ENCODE measurements around the gene PLXNA1.

The PLXNA1 gene

DNA sequence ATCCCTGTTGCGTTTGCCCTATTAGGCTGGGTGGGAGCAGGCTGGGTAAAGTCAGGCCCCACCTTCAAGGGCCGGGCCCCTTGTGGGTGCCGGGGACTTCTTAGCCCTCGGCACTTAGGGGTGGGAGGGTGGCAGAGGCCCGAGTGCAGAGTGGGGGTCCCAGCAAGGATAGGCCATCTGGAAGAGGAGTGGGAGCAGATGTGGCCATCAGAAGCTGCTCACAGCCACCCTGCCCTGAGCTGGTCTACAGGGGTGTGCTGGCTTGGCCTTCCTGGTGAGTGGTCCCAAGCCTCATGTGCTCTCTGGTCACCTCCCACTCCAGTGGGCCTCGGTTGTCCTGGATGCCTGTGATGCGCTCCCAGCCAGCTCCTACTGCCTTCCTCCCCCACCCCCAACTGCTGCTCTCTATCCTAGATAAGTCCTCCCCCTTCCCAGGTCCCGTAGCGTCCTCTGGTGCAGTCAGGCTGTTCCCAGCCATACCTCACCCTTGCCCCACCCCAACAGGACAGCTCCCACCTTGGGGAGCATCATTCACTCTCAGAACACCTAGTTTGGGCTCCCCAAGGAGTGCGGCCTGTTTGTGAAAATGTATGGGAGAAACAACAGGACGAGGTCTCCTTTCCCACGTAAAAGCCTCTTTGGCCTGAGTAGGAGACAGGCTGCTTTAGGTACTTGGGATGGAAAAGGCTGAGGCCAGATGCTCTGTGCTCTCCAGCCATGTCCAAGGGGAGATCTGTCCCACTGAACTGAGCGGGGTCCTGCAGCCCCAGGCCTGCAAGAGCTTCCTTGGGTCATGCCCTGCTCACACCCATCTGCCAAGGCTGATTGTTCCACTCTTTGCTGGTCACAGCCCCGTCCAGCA, 24.9 kb upstream of the PLXNA1 start:
- TF ChIP-seq TAF1 (IDR thresholded peaks at IDR 0.05; ENCODE audit: low read depth): no peak
- no peak for TF ChIP-seq CEBPB (IDR thresholded peaks at IDR 0.05)
- no peak for TF ChIP-seq CREB1 (IDR thresholded peaks at IDR 0.05; ENCODE audit: low read depth)
- TF ChIP-seq FOXM1 (IDR thresholded peaks at IDR 0.05; ENCODE audit: borderline replicate concordance, low read depth): no peak

DNA sequence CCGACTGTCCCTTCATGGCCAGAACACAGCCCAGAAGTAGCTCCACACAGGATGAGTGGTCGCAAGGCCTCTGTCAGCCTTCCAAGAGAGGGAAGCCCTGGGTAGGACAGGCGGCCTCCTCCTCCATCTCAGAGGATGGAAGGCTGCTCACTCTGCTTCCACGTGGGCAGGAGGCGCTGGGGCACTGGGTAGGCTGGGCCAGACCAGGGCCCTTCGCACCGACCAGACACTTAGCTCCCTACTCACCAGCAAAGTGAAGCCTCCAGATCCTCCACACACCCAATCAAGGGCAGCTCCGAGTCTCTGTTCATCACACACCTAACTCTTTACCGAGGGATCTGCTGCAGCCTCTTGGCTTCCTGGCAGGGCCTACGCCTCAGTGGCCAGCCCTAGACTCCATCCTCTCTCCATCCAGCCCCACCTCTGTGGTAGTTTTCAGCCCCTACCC, 24.3 kb upstream of the PLXNA1 start:
- no peak for TF ChIP-seq YY1 (IDR thresholded peaks at IDR 0.05; ENCODE audit: low read depth)
- no peak for TF ChIP-seq FOXM1 (IDR thresholded peaks at IDR 0.05; ENCODE audit: borderline replicate concordance, low read depth)
- no peak for TF ChIP-seq RAD21 (IDR thresholded peaks at IDR 0.05; ENCODE audit: low read depth)
- TF ChIP-seq, protein P1, sequence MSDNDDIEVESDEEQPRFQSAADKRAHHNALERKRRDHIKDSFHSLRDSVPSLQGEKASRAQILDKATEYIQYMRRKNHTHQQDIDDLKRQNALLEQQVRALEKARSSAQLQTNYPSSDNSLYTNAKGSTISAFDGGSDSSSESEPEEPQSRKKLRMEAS (IDR thresholded peaks at IDR 0.05): no peak
- TF ChIP-seq REST (IDR thresholded peaks at IDR 0.05; ENCODE audit: low read depth): no peak
- no peak for TF ChIP-seq TAF1 (IDR thresholded peaks at IDR 0.05; ENCODE audit: low read depth)
- TF ChIP-seq CREB1 (IDR thresholded peaks at IDR 0.05; ENCODE audit: low read depth): no peak
- no peak for TF ChIP-seq USF1 (IDR thresholded peaks at IDR 0.05)
- TF ChIP-seq NFIC (IDR thresholded peaks at IDR 0.05): no peak
- TF ChIP-seq ZBTB7A (IDR thresholded peaks at IDR 0.05; ENCODE audit: low read depth): no peak
- TF ChIP-seq TCF12 (IDR thresholded peaks at IDR 0.05; ENCODE audit: low read depth): no peak
- TF ChIP-seq CEBPB (IDR thresholded peaks at IDR 0.05): no peak
- TF ChIP-seq EP300 (IDR thresholded peaks at IDR 0.05; ENCODE audit: borderline replicate concordance): no peak
- no peak for TF ChIP-seq EGR1 (IDR thresholded peaks at IDR 0.05)
- TF ChIP-seq TEAD4 (IDR thresholded peaks at IDR 0.05): no peak

DNA sequence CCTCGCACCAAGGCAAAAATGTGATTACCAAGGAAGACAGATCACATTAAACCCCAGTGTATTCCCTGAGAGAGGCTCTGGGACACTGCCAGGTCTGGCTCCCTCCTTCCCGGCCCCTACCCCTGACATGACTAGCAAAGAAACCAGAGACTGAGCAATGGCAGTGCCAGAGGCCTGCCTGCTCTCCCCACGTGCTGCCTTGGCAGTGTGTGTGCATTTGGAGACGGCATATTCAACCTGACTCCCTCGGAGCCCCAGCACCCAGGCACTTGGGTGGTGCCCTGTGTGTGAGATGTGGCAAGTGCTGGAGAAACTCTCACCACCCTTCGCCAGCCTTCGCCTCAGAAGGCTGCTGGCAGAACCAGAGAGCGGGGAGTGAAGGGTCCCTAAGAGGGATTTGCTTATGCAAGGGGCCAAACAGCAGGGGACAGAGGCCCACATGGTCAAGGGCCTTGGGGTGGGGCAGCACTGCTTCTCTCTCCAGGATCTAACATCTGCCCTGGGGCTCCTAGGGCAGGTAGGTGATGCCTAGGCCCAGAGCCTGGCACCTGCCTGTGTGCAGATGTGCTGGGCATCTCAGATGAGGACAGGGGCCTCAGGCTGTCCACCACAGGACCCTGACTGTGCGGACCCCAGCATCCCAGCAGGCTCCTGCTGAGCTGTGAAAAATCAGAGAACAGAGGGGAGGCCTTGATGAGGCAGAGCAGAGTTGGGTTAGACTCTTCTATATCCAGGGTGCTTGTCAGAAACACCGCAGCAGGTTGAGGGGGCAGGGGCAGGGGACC, 23.6 kb upstream of the PLXNA1 start:
- TF ChIP-seq ZBTB7A (IDR thresholded peaks at IDR 0.05; ENCODE audit: low read depth): no peak
- TF ChIP-seq, protein P1 (IDR thresholded peaks at IDR 0.05): no peak
- no peak for TF ChIP-seq USF1 (IDR thresholded peaks at IDR 0.05)
- TF ChIP-seq TAF1 (IDR thresholded peaks at IDR 0.05; ENCODE audit: low read depth): no peak
- no peak for TF ChIP-seq TCF12 (IDR thresholded peaks at IDR 0.05; ENCODE audit: low read depth)
- TF ChIP-seq NFIC (IDR thresholded peaks at IDR 0.05): no peak
- TF ChIP-seq REST (IDR thresholded peaks at IDR 0.05; ENCODE audit: low read depth): no peak
- TF ChIP-seq TEAD4 (IDR thresholded peaks at IDR 0.05): no peak
- TF ChIP-seq EP300 (IDR thresholded peaks at IDR 0.05; ENCODE audit: borderline replicate concordance): no peak
- TF ChIP-seq RAD21 (IDR thresholded peaks at IDR 0.05; ENCODE audit: low read depth): no peak
- no peak for TF ChIP-seq CREB1 (IDR thresholded peaks at IDR 0.05; ENCODE audit: low read depth)
- no peak for TF ChIP-seq CEBPB (IDR thresholded peaks at IDR 0.05)
- no peak for TF ChIP-seq FOXM1 (IDR thresholded peaks at IDR 0.05; ENCODE audit: borderline replicate concordance, low read depth)
- no peak for TF ChIP-seq EGR1 (IDR thresholded peaks at IDR 0.05)
- no peak for TF ChIP-seq YY1 (IDR thresholded peaks at IDR 0.05; ENCODE audit: low read depth)

DNA sequence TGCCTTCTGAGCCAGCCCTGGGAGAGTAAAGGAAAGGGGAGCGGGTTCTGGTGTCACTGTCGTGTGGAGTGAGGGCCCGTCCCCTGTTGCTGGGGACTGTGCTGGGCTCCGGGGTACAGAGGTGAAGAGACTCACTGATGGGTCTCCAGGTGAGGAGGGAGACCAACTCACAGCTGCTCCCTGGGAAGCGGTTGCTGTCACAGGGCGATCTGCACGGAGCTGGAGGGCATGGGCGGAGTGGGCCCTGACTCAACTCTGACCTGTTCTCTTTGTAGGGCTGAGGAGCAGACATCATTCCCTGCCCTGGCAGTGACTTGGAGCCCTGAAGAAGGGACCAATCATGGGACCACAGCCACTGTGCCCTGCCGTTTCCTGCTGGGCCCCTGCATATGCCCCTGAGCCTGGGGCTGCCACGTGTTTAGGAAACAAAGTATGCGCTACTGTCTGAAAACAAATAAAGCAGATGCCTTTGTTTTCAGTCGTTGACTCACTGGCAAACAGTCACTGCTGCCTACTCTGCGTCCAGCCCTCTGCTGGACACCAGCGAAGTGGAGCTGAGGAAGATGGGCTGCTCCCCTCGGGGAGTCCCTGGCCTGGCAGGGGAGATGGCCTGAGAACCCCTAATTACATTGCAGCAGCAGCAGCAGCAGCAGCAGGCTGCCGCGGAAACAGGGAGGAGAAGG, 22.9 kb upstream of the PLXNA1 start:
- TF ChIP-seq CEBPB (IDR thresholded peaks at IDR 0.05): no peak
- TF ChIP-seq CREB1 (IDR thresholded peaks at IDR 0.05; ENCODE audit: low read depth): no peak
- TF ChIP-seq EP300 (IDR thresholded peaks at IDR 0.05; ENCODE audit: borderline replicate concordance): no peak

DNA sequence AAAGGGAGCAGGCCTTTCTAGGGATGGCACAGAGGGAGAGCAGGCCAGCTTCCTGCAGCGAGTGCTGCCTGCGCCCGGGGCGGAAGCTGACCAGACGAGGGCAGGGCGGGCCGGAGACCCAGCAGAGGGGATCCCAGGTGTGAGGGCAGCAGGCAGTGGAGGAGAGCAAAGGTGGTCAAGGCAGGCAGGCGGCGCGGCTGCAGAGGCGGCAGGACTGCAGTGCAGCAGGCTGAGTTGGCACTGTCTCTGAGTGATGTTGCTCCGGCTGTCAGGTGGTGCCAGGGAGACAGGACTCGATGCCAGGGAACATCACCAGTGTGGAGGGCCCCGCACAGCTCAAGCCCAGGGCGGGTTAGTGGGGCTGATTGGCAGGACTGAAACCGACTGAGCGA, 22.3 kb upstream of the PLXNA1 start:
- no peak for TF ChIP-seq TAF1 (IDR thresholded peaks at IDR 0.05; ENCODE audit: low read depth)

Data from Ishikawa (cell line).